Subcutaneous adipose tissue (tissue), 4 donors: ENCODE results near the gene FUBP3. TPM values are rescaled to one million over a fixed set of nuclear protein-coding genes. Genes with fewer than 3 reads are reported as not detected.

Experiments
- CTCF ChIP-seq: fragments of 450-650 bp; IDR thresholded peaks from one replicate; pipeline ENCODE4 v1.5.1; 2016; ENCODE audit warnings: low read depth, mild to moderate bottlenecking, control low read depth, antibody characterized with exemption, moderate library complexity
- total RNA-seq, 4 donors: library from RNA; depleted of rRNA; stranded (reverse); fragments of >200 nt; gene quantifications; one replicate each; pipeline ENCODE4 v1.1.0, GENCODE V29; 2016

The FUBP3 gene
- total RNA-seq, 4 donors from 2014 or later = 29.9 to 39.9 (median 37.9) TPM

- TF ChIP-seq CTCF = no peak
Observed at GRCh38 chr9:130579738-130580463, 524 bp downstream of the FUBP3 start.

- TF ChIP-seq CTCF = no peak
Observed at GRCh38 chr9:130581766-130582165, 2.4 kb downstream of the FUBP3 start.

GRCh38 chr9:130583271-130583670 lies 3.9 kb downstream of the FUBP3 start:
- no peak for TF ChIP-seq CTCF

DNA sequence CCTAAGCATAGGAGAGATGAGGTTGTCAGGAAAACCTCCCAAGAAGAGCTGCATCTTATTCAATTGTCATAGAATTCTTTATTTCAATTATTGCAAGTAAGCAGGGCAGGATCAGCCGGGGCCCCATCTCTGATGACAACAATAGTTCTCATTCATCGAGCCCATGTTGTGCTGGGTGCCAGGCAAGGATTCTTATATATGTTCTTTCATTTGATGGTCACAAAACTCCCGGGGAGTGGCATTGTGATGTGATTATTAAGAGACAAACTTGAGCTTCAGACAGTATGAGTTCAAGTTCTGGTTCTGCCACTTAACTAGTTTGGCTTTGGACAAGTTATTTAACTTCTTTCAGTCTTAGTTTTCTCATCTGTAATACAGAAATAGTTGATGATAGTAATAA lies 8.5 kb downstream of the FUBP3 start:
- TF ChIP-seq CTCF = no peak

GRCh38 chr9:130588416-130588815 lies 9.0 kb downstream of the FUBP3 start:
- no peak for TF ChIP-seq CTCF

DNA sequence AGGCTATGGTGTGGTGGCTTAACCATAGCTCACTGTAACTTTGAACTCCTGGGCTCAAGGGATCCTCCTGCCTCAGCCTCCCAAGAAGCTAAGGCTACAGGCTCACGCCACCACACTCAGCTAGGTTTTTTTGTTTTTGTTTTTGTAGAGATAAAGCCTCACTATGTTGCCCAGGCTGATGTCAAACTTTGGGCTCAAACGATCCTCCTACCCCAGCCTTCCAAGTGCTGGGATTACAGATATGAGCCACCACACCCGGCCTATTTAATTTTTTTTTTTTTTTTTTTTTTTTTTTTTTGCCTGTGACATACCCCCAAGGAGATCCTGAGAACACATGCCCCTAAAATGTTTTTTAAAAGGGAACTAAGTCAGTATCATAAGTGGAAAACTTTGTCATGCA lies 10.4 kb downstream of the FUBP3 start:
- no peak for TF ChIP-seq CTCF

- TF ChIP-seq CTCF = no peak
Observed at GRCh38 chr9:130590305-130590704, 10.9 kb downstream of the FUBP3 start.
